EL (cell line): ENCODE results near the gene CMTR1.

Experiments used
- DNase-seq: peaks from one replicate; pipeline ENCODE4 v3.0.0-alpha.2; 2016

Gene CMTR1

DNA sequence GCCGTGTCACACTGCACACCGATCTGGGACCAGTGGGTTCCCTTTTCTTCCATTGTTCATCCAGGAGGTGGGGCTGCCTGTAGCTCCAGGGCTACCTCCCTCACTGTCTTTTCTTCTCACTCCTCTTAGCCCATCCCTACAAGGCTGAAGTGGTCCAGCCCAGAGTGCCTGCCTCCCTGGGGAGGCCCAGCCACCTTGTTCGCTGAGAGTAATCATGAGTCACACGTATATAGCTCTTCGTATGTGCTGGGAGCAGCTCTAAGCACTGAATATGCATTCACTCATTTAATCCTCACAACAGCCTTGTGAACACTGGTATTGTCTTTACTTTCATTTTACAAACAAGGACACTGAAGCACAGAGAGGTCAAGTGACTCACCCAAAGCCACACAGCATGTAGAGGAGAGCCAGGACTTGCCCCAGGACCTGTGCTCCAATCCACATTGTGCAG, 81.3 kb downstream of the CMTR1 start:
- peak; percentile 65 for DNase-seq

DNA sequence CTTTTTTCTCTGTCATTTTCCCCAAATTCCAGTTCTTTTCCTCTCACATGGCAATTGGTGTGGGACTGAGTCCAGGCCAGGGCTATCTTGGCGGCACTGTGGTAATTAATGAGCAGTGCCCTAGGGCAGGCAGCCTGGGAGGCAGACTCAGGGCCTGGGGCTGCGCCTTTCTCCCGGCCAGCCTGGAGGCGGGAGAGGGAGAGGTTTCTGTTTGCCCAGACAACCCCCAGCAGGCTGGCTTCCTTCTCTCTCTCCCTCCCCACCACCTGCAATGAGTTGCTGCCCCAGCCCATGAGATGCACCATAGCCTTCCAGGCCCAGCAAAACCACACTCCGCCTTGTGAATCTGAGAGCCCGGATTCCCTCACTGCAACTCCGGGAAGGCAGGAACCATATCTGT, 81.8 kb downstream of the CMTR1 start:
- DNase-seq = no peak

DNA sequence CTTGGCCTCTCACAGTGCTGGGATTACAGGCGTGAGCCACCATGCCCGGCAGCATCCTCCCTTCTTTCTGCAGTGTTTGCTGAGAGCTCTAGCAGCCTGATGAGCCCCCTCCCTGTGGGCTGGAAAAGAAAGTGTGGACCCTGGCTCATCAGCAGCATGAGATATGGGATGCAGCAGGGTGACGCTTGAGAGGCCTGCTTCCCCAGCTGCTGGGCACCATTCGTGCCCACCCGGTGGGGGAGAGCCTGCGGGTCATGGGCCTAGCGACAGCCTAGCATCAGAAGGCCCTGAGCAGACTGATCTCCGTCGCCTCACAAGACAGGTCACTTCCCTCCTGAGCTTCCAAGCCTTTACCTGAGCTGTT, 82.7 kb downstream of the CMTR1 start:
- DNase-seq = no peak

DNA sequence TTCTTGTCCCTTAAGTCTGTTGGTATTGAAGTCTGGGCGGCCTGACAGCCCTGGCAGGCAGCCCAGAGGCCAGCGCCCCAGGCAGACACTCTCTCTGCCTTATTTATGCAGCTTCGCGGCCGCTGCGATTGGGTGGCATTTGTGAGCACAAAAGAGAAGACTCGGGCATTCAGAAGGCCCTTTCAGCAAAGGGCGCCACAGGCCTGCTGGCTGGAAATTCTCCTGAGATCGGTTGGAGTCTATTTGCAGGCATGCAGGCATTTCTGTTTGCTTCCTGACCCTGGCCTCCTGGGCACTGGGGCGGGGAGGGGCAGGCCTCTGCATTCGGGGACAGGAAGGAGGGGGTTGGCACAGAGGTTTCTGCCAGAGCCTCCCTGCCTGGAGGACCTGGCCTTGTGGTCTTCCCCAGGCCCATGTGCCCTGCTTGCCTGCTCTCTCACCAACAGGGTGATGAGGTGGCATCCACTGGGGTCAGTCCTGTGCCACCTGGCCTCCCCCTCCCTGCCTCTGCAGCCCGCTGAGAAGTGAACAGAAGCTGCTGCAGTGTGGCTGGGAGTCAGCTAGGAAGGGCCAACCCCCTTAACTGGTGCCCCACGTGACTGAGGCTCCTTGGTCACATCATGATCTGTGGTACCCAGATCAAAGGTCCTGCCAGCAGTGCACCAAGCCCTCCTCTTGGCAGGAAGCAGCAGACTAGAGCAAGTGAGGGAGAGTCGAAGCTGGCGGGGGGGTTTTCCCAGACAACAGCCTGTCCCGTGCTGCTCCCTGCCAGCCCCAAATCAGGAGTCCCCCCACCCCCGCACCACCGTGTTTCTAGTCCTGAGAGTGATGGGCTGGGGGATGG, 83.3 kb downstream of the CMTR1 start:
- DNase-seq = no peak

DNA sequence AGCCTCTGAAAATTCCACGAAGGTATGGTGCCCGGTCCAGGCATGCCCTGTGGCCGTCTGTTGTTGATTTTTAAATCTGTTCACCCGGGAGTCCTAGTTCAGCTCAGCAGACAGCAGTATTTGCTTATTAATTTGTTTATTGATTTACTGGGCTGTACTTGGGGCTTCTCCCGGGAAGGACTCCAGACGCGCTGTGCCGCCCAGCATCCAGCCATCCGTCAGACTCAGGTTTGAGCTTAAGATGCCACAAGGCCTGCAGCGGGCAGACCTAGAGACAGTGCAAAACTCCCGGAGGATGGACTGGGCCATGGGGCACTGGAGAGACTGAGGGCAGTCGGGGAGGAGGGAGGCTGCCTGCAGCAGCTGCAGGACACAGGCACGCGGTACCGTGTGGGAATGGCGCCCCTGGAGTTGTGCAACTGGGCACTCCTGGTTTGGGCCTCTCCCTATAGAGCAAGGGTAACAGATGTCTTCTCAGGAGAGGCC, 83.9 kb downstream of the CMTR1 start:
- DNase-seq = no peak

DNA sequence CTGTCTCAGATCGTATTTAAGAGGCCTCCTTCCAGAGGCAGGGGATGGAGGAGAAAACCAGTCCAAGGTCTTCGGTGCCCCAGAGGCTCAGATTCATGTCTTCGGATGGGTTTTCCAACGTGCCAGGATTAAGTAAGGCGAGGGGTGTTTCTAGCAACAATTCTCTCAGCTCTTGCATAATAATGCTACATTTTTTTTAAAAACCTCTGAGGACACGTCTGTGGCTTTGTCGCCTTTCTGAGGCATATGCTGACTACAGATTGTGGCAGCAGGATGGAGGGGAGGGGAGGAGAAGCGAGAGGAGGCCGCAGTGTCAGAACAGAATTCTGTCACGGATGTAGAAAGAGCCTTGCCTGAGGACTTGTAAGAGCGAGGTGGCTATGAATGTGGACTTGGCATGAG, 84.4 kb downstream of the CMTR1 start:
- DNase-seq = no peak

DNA sequence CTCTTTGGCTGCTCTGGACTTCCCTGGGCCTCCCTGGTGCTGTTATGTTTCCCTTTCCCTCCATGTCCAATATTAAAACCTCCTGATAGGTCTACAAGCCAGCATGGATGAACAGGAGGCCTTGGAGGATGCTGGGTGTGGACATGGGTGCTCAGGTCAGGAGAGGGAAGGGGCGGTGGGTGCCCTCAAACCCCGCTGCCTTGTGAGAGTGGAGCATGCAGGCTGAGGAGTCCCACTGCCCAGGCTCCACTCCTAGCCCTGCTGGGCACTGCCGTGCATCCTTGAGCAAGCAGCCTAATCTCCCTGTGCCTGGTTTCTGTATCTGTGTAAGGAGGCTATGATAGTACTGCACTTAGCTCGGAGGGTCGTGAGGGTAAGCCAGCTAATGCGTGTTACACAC, 85.1 kb downstream of the CMTR1 start:
- no peak for DNase-seq

DNA sequence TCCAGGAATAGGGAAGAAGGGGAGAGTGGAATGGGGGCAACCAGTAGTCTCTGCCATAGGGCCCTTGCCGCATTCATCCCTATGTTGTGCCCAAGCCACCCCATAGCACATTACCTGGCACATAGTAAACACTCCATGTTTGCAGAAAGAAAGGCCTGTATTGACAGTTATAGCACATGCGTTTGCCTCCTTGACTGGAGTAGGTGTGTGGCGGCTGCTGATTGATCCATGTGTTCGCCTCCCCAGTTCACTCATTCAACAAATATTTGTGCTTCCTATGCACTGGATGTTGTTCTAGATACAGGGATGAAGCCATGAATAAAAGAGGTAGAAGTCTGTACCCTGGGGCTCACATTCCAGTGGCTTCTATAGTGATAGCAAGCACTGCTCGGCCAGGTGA, 86.4 kb downstream of the CMTR1 start:
- DNase-seq = no peak

DNA sequence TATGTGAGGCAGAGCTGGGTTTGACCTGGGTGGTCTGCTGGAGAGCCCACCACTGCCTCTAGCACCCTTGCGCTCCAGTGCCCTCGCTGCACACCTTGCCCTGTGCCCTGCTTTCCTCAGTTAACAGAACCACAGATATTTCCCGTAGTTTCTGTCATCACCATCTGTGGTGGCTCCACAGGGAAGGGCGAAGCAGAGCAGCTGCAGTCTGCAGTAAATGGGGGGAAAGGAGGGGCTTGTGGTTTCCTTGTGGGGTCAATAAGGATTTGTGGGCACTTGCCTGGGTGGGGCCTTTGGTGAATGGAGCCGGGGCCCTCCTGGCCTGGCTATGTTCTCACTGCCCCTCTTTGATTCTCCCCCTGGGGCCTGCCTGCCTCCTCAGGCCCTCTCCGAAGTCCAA, 87.9 kb downstream of the CMTR1 start:
- DNase-seq = no peak

DNA sequence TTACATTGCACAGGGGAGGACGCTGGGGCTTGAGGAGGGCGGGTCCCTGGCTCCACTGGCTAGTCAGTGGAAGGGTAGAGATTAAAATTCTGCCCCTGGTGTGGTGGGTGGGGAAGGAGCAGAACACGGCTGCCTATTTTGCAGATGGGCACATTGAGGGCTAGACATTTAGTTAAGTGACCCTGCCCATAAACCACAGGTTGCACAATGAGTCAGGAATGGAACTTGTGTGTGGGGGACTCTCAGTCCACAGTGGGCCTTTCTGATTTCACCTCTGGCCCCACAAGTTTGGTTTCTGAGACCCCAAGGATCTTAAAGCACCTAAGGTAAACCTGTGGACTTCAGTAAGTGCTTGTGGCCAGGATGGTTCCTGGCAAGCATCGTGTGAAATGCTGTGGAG, 88.7 kb downstream of the CMTR1 start:
- DNase-seq = no peak

DNA sequence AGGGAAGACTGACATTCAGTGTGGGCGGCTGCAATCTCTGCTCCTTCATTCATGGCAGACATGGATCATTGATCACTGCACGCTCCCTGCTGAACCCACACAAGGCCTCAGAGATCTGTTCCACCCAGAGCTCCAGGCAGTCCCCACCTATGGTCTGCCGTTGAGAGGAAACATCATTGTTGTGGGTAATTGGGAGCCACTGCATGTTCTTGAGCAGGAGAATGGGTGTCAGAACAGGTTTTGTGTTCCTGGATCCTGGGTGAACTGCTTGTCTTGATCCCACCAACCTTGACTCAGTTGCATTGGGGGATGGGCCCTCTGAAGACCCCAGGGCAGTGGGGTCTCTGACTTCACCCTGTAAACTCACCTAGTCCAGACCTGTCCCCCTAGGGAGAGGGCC, 89.8 kb downstream of the CMTR1 start:
- no peak for DNase-seq

DNA sequence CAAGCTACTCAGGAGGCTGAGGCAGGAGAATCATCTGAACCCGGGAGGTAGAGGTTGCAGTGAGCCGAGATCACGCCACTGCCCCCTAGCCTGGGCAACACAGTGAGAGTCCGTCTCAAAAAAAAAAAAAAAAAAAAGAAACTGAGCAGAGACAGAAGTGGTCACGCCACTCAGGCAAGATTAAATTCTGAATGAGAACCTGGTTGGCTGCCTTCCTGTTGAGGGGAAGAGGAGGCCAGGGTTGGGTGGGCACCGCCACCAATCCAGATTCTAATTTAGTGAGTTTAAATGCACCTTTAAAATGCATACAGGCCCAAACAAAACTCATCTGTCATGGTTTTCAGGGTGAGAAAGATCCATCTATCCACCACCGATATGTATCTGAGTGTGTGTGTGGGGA, 90.4 kb downstream of the CMTR1 start:
- DNase-seq = no peak

DNA sequence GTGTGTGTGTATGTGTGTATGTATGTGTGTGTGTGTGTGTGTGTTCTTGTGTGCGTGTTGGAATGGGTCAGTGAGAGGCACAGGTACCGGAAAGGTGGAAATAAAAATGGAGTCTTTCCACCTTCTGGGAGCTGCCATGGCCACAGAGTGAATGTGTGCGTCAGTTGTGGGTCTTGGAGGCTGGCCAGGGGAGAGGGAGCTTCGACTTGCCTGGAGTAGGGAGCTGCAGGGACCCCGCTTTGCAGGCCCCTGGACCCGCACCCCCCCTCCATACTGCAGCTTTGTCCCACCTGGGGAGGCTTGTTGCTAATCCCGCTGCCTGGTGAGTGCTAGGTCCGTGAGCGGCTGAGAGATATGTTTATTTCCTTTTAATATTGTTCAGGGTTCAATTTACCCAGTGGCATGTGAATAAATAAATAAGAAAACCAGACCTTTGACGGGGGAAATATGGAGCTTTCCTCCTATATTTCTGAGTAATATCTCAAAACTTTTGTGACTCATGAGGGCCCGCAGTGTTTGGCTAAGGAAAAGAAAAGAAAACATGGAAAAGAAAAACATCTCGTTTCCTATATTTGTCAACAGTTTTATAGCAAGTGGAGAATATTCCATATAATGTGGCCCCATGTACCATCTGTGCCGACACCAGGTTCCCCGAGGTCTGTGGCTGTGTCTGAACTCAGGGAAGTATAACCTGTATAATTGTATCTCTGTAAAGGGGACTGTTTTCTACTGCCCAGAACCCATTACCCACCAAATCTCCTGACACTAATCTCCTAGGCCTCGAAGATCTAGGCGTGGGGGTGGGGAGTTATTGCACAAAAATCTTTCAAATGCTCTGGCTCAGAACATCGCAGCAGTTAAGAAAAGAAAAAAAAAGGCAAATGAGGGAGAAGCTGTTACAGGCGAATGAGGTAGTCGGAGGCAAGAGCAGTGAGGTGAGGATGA, 91.3 kb downstream of the CMTR1 start:
- DNase-seq = peak; percentile 81

DNA sequence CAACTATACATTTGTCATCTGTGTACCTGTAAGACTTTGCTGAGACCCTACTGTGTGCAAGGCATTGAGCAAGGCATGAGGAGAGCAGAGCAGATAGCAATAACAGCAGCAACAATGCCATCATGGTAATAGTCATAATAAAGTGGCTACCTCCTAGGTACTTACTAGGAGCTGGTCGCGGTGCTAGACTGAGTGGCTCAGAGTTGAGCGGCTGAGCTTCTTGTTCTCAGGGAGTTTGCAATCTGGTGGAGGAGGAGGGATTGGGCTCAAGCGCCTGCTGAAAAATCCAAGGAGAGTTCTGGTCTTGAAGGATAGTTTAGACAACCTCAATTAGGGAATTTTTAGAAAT, 91.9 kb downstream of the CMTR1 start:
- no peak for DNase-seq

DNA sequence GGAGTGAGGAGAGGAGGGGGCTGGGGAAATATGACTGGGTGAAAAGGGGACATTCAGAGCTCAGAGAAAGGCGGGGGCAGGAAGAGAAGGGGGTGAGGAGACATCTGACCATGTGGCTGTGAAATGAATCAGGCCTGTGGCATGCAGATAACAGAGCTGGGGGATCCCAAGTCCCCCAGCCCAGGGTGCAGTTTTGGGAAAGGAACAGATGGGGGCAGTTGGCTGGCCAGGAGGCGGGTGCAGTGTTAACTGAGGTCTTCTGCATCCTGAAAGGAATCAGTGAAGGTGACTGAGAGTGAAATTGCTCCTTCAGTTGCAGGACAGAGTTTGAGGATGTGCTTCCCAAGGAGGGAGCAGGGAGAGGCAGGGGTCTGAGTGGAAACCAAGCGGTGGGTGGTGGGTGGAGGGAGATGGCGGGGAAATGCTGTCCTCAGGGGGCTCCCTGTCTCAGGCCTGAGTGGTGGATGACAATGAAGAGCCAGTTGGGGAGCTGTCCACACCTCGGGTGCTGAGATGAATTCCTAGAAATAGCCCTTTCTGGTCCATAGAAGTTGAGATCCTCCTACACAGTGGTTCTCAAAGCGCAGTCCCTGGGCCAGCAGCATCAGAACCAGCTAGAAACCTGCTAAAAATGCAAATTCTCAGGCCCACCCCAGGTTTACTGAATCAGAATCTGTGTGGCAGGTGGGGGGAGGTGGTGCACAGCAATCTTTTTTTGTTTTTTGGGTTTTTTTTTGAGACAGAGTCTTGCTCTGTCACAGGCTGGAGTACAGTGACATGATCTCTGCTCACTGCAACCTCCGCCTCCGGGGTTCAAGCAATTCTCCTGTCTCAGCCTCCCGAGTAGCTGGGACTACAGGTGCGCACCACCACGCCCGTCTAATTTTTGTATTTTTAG, 92.7 kb downstream of the CMTR1 start:
- DNase-seq = peak; percentile 60

DNA sequence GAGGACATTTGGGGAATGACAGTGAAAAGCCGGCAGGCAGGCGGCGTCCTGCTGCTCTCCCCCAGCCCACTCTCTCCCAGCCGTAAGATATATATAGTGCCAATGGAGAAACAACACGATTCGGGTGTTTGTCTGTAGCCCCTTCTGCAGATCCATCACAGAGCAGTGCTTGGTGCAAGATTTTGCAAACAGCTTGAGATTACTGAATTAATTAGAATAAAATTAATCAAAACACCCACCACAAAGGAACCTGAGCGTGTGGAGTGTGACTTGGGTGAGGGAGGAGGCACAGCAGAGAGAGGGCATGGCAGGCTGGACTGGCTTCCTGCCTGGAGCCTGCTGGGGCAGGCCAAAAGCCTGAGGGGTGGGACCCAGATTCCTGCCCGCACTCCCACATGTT, 95.5 kb downstream of the CMTR1 start:
- no peak for DNase-seq

DNA sequence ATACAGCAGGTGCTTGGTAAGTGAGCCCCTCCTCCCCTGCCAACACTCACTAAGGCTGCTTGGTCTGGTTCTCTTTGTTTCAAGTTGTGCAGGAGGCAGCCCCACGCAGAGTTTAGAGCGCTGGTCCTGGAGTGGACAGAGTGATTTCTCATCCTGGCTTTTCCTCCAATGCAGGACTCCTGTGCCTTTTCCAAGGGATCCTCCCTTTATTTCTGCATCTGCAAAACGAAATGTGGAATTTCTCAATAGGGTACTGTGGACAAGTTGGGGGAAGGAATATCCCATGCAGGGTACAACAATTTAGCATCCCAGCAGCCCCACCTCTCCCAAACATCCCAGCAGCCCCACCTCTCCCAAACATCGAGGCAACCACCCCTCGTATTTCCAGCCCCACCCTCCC, 97.3 kb downstream of the CMTR1 start:
- no peak for DNase-seq

DNA sequence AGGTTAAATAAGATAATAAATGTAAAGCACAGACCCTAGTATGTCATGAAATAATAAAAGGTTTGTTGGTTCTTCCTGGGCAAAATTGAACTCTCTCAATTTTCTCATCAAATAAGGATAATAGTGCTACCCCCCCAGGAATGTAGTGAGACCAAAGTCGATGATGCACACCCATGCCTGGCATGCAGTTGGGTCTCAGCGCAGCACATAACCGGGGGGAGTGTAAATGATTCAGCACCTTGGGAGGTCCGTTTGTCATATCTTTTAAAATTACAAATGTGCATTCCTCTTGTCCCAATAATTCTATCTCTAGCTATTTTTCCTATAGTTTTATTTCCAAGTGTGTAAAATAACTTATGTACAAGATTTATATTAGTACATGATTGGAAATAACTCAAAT, 98.0 kb downstream of the CMTR1 start:
- DNase-seq = peak; percentile 87
